NCI-H774 (cell line): Measurements from ENCODE around the gene CUX1.

Experiments used
- DNase-seq: peaks from one replicate; lab custom pipeline; 2025; lab: John Stamatoyannopoulos, UW

CUX1 gene

DNA sequence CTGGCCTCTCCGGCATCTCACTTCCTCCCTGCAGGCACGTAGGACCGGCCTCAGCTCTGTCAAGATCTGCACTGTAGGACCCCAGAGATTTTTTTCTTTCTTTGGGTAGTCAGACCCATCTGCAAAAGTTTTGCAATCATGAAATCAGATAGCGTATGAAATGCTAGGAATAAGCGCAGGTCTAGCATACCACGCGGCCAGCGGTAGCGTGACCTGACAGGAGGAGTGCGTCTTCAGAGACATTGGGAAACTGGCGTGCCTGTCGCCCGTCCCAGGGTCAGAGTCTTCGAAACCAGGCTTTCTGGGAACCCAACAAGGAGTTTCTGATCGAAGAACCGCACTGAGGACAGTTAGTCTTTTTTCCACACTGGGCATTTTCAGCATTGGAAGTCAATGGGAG lies 368.4 kb downstream of the CUX1 start:
- DNase-seq: no peak

DNA sequence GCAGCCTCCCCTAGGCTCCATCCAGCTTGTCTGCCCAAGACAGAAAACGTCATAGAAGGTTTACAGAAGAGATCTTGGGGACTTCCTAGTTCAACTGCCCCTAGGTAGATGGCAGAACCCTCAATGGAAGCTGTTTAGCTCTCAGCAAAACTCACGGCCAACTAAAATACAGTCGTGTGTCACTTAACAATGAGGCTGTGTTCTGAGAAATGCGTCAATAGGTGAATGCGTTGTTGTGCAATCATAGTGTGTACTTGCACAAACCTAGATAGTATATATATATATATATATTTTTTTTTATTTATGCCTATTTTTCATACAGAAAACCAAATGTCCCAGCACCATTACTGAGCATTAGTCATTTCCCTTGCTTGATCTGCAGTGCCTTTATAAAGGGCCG lies 368.9 kb downstream of the CUX1 start:
- no peak for DNase-seq

DNA sequence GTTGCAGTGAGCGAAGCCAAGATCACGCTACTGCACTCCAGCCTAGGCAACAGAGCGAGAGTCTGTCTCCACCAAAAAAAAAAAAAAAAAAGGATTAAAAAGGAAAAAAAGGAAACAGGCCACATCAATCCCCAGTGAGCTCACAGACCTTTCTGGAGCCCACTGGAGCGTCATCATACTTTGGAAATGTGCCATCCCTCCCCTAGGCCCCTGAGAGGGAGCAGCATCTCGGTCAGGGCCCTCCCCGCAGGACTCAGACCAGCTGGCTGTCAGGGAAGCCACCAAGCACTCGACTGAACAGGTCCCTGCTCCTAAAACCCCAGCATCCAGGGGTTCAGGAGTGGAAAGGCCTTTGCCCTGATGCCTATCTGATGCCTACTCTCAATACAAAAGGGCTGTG lies 371.3 kb downstream of the CUX1 start:
- no peak for DNase-seq

DNA sequence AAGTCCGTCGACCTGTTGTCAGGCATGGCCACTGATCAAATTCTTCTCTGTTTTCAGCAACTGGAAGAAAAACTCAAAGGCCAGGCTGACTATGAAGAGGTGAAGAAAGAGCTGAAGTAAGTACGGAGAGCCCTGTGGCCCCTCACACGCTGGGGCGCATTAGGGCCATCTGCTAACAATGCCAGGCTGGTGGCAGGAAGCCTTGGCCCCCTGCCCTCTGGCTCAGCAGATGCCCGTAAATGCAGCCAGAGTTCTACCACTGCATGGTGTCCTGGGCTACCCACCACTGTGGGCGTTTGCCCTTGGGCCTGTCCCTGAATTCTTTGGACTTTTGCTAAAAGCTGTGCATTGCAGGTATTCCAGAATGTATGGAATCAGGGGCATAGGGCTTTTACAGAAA lies 372.3 kb downstream of the CUX1 start:
- DNase-seq: no peak

- DNase-seq: no peak
Observed at GRCh38 chr7:102190776-102191350, 373.4 kb downstream of the CUX1 start.

- DNase-seq: no peak
Observed at GRCh38 chr7:102191556-102192379, 374.3 kb downstream of the CUX1 start.

- no peak for DNase-seq
Observed at GRCh38 chr7:102192790-102193189, 375.4 kb downstream of the CUX1 start.

DNA sequence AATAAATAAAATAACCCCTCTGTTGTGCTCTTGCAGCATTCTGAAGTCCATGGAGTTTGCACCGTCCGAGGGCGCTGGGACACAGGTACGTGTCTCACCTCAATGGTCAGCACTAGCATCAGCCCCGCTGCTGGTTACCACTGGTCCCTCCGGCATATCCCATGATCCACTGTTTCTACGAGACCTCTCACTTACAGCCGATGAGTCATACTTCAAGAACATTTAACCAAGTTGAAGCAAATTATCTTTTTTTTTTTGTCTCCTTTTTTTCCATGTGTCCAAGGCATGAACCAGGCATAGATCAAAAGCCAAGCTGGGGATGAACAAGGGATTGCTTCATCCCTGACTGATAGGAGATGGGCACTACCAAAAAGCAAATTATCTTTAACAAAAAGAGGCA lies 376.4 kb downstream of the CUX1 start:
- DNase-seq: no peak

DNA sequence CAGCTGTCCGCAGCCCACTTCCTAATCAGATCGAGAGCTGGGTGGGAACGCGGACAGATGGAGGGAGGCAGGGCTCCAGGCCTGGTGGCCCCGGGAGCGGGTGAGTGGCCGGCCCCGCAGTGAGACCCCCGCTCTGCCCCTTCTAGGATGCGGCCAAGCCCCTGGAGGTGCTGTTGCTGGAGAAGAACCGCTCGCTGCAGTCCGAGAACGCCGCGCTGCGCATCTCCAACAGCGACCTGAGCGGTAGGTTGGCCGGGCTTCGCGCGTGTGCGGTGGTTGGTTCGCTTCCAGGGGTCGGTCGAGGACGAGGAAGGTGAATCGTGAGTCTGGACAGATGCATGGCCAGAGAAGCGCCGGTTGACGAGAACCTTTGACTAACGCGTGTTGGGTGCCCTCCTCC lies 377.9 kb downstream of the CUX1 start:
- no peak for DNase-seq

DNA sequence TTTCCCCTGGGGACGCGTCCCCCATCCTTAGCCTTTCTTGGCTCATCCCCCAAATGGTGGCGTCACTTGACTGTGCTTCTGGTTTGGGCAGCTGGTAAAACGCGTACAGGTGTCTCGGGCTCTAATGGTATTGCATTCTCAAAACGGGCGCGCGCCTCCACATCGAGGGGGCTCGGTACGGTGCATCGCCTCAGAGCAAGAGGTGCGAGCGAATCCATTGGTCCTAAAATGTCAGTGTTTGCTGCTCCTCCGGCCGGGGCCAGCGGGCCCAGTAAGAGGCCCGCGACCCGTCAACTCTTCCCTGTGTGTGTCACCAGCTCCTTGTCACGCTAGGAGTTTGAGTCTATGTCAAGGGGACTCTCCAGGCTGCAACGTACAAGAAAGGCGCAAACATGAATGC lies 378.6 kb downstream of the CUX1 start:
- no peak for DNase-seq

DNA sequence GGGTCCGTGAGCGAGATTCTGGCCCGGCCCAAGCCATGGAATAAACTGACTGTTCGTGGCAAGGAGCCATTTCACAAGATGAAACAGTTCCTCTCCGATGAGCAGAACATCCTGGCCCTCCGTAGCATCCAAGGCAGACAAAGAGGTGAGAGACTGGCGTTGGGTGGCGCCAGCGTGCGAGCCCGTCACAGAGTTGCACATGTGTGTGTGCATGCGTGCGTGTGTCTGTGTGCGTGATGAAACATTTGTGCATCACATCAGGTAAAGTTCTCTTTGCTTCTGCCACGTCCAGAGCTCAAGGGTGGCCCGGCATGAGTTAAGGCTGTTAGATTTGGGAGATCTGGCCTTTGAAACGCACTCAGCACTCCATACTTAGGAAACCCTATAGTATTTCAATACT lies 379.7 kb downstream of the CUX1 start:
- DNase-seq: no peak

DNA sequence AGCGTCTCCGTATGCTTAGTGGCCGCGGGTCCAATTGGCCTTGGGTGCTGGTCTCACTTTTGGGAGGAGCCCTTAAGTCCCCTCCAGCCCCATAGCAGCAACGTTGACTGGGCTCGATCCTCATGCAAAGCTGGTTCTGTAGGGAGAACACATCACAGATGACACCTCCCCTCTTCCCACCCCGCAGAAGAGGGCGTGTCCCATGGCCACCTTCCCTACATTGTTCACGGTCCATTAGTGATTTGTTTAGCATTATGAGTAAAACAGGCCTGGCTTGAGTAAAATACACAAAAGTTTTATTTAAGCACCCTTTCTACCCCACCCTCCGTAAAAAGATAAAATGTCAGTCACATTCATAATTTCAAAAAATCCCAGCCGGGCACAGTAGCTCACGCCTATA lies 380.2 kb downstream of the CUX1 start:
- DNase-seq: no peak

GRCh38 chr7:102198417-102198956 lies 381.1 kb downstream of the CUX1 start:
- no peak for DNase-seq

DNA sequence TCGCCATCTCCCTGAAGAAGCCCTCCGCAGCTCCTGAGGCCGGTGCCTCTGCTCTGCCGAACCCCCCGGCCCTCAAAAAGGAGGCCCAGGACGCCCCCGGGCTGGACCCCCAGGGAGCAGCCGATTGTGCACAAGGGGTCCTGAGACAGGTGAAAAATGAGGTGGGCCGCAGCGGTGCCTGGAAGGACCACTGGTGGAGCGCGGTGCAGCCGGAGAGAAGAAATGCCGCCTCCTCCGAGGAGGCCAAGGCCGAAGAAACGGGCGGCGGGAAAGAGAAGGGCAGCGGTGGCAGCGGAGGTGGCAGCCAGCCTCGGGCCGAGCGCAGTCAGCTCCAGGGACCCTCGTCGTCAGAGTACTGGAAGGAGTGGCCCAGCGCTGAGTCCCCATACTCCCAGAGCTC lies 384.1 kb downstream of the CUX1 start:
- no peak for DNase-seq

DNA sequence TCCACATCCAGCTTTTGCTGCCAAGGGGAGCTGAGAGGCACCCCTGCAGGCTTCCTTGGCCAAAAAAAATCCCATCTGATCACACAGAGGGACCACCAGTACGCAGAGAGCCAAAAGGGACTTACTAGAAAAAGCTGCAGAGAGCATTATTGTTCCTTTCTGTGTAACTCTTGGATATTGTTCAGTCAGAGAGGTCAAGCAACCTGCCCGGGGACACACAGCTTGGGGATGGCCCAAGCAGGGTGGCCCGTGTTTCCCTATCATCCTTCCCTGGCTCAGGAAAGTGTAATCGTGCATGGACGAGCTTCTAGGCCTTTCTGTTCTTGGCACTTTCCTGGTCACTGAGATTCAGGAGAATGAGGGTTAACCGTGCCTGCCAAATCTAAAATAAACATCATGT lies 385.1 kb downstream of the CUX1 start:
- no peak for DNase-seq

DNA sequence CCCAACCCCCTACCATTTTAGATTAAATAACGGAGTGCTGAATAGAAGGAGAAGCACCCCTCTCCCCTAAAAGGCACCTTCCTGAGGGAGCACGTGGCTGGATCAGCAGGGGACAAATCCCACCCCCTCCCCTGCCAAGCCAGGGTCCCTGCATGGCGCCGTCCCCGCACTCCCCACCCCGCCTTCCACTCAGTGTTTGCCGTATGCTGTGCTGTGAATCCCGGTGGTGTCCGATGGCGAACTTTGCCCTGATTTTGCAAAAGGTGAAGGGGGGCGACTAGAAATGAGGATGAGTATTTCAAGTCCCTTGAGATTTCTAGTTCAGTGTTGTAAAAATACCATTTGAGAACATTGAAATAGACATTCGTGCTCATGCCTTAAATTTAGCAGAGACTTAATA lies 385.8 kb downstream of the CUX1 start:
- no peak for DNase-seq

GRCh38 chr7:102204212-102204611 lies 386.8 kb downstream of the CUX1 start:
- DNase-seq: no peak

DNA sequence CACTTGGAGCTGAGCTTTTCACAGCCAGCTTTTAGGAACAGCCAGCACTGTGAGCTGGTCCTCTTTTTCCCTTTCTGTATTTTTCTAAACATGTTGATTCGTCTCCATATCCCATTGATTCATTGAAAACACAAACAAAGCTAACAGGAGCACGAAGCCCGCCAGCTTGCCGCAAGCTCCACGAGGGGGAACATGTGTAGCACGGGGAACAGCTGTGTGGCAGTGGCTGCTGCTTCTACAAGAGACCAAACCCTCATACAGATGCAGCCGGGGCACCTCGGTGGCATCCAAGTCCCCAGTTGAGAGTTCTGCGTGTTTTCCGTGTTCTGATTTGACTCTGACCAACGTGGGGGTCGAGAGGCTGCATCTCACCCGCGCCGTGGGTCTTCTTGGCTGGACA lies 388.5 kb downstream of the CUX1 start:
- DNase-seq: no peak

DNA sequence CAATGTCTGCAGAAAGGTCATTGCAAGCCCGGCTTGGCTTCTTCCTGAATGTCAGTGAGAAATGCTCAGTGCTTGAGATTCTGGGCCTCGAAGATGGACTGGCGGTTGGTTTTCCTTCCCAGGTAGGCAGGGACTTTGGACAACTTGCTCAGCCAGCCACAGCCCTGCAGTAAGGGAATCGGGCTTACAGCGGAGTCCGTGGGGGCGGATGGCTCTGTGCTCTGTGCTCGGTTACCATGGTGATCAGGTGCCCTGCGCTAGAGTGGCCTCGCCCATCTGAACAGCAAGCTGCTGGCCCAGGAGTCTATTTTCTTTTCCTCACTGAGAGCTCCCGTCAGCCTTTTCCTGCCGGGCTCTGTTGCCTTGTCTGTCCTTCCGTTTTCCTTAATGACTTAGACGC lies 391.4 kb downstream of the CUX1 start:
- DNase-seq: no peak

- no peak for DNase-seq
Observed at GRCh38 chr7:102210787-102211186, 393.4 kb downstream of the CUX1 start.

- no peak for DNase-seq
Observed at GRCh38 chr7:102211590-102212550, 394.4 kb downstream of the CUX1 start.

- DNase-seq: no peak
Observed at GRCh38 chr7:102214477-102215072, 397.1 kb downstream of the CUX1 start.
